GM21447 (cell line): ENCODE results near the gene GPBAR1.
"Not testable (repeated sequence)": the region's sequence is repeated elsewhere in the genome, so short reads cannot be mapped to it uniquely, and the experiment has no call there.

Experiments
- ATAC-seq: cut with Tn5 transposase; IDR thresholded peaks from one replicate; pipeline ENCODE4 v1.9.1; 2021; ENCODE audit not compliant: unreplicated experiment

The GPBAR1 gene

DNA sequence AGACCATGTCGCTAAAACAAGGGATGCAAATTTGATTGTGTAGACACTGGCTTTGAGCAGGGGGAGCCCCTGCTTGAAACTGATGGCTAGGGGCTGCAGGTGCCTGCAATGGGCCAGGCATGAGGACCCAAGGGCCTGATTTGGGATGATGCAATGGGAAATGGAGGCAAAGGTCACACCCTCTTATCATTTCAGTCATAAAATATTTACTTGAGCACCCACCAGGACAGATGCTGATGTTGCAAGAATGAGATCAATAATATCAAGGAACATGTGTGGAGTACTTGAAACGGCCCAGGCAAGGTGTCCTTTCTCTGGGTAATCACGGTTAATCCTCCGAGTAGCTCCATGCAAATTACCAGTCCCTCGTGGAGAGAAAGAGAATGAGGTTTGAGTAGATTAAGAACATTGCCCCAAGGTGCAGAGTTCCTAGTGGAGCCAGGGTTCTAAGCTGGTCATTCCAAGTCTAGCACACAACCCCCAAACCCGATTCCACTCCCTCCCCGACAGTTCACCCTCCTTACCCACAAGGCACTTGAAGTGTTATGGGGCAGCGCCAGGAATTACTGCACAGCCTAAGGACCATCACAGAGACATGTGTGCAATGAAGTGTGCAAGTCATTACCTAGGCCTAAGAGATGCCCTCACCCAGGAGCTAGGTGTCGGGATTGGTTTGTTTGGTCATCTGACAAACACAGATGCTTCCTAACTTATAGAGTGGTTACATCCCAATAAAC, 45.5 kb downstream of the GPBAR1 start:
- no peak for ATAC-seq

- no peak for ATAC-seq
These were observed 46.7 kb downstream of the GPBAR1 start for GRCh38 chr2:218307415-218308090.

GRCh38 chr2:218310853-218311540, 50.2 kb downstream of the GPBAR1 start:
- ATAC-seq: no peak

- ATAC-seq: not testable (repeated sequence)
These were observed 50.9 kb downstream of the GPBAR1 start for GRCh38 chr2:218311541-218312266.

GRCh38 chr2:218312267-218312756, 51.5 kb downstream of the GPBAR1 start:
- ATAC-seq: no peak

DNA sequence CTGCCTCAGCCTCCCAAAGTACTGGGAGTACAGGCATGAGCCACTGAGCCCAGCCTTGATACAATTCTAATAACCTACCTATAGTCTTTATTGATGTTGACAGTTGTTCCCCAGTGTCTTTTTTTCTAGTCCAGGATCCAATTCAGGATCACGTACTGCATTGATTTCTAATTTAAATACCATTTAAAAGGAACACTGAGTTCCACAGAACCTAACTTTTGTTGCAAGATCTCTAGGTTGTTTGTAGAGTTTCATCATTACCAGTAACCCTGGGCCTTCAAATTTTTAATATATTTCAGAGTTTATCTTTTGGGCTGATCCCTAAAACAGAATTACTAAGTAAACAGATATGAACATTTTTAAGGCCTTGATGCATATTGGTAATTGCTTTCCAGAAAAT, 52.5 kb downstream of the GPBAR1 start:
- ATAC-seq: no peak
